GM18507 (cell line): ENCODE data around the gene GBX2.
"Not testable (repeated sequence)": the region's sequence is repeated elsewhere in the genome, so short reads cannot be mapped to it uniquely, and the experiment has no call there.

Source experiments
- DNase-seq: peaks from one replicate; pipeline ENCODE4 v3.0.0; 2011; ENCODE audit warnings: low read depth; ENCODE audit not compliant: insufficient read length; ENCODE audit errors: extremely low spot score
- FAIRE-seq: peaks from 2 replicates; lab custom pipeline; 2011; peaks lifted over from hg19 to GRCh38; lab: Jason Lieb, UNC

GBX2 gene

DNA sequence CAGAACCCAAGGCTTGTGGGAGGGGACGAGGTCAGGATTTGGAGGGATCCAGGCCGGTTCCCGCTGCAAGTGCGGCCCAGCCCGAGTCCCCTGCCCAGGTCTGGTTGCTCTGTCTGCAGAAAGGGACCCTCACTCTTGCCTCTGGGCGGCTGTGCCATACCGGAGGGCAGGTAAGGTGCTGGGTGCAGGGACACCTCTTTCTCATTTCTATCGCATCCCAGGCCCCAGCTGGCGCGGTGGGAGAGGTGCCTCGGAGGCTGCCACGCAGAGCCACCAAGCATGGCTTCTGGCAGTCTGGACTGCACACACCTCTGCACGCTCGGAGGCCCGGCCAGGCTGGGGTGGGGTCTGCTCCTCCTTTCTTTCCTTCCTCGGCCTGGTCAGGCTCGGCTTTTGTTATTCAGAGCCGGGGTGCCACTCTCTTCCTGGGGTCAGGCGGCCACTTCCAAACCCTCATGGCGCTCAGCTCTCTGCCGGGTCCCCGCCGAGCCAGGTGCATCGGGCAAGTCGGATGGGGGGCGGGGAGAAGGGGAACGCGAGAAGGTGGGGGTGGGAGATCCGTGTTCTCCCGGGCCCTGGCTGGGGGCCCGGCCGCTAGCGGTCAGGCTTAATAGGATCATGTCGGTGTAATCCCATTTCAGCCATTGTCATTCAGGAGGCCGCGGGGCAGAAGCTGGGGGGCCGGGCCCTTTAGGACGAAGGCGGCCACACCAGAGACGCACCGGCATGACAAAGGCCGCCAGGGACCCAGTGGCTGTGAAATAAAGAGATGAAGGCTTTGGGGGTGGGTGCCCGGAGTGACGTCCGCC is 9.0 kb downstream of the GBX2 start:
- no peak for FAIRE-seq
- no peak for DNase-seq

DNA sequence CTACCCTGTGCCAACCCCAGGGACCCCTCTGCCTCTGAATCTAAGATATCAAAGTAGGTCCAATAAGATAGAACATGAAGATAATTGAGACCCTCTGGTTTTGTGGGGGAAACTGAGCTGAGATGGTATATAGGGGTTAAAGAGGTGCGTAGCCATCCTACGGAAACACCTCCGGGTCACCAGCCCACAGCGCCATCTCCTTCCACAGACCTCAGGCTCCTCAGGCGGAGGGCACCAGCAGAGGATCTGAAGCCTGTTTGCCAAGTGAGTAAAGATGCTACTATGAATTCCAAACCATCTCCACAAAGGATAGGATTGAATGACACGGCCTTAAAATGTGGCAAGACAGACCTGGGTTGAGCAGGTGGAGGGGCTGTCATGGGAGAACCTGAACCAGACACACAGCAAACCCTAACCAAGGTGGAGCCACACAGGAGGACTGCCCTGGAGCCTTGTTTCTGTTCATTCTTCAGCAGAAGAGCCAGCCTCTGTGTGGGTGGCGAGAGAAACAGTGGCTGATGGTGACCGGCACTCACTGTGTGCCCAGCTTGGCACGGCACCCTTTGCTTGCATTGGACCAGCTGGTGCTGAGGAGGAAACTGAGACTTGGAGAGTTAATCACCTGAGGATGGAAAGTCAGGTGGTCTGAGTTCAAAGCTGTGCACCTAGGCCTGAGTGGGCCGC is 10.2 kb downstream of the GBX2 start:
- no peak for DNase-seq
- FAIRE-seq: no peak

DNA sequence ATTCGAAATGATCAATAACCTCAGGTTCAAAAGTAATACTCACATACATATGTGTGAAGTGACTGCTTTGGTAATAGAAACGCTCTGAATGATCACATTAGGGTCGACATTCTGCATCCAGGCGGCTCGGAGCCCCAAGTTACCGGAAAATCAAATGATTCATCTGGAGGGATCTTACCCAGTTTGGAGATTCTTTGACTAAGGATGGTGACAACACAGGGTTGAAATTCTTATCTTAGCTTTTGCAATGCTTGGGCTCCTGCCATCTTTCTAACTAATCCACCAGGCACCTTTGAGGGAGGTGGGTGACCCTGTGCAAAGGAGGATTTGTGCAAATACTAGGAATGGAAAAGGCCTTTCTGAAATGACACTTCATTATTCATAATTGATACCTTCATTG is 10.8 kb downstream of the GBX2 start:
- no peak for DNase-seq
- FAIRE-seq: no peak

DNA sequence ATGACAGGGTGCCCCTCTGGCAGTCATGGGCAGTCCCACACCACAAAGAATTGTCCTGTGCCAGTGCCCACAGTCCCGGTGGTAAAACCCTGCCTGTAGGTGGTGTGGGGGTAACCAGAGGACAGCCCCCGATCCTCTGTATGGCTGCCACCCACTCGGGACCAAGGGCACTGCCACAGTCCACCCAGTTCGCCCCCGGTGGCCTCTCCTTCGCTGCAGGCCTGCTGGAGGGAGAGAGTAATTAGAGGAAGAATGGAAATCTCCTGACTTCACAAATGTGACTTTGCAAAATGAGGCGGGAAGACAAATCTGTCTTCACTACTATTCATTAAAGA is 11.4 kb downstream of the GBX2 start:
- FAIRE-seq (no peak), DNase-seq (no peak)

DNA sequence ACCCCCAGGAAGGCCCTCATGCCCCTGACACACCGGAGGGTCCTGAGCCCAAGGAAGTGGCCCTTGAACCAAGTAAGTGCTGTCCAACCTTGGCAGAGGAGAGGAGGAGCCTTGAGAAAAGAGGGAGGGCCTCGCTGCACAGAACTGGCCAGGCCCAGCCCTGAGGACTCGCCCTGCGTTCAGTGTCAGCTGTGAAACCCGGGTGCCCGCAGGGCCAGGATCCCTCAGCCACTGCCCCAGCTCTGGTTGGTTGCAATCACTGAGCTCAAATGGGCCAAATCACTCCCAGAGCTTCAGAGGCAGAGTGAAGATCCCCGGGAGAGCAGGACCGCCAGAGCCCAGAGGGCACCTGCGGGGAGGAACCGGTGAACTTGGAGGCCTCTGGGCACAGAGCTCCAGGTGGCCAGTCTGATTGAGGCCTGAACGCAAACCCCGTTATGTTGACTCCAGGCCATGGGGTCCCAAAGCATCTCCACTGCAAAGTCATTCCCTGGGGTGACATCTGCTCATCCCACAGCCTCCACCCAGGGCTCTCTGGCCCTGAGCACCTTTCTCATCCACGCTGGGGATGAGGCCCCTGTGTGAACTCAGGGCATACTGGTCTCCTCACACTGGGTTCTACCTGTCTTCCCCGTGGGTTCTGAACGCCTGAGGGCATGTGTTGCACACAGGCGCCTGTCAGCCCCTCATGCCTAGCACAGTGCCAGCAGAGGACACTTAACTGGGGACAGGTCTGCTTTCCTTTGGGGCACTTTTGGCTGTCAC is 11.9 kb downstream of the GBX2 start:
- no peak for FAIRE-seq

DNA sequence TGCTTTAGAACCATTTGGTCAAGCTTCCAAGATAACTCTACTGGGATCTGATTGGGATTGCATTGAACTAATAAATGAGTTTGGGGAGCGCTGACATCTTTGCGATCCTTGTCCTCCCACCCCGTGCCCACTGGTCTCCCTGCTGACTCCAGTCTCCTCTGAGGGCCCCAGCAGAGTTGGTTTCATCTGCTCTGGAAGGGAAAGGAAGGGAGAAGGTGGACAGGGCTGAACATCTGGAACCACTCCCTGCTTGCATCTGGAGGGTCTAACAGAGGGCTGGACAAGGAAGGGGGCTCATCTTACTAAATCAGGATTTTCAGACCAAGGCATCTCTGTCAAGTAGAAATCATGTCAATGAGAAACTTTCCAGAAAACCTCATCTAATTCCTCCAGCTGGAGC is 12.8 kb downstream of the GBX2 start:
- no peak for DNase-seq
- FAIRE-seq: no peak

More for the DNA sequence above, 11.9 kb downstream of the GBX2 start:
- DNase-seq: no peak

DNA sequence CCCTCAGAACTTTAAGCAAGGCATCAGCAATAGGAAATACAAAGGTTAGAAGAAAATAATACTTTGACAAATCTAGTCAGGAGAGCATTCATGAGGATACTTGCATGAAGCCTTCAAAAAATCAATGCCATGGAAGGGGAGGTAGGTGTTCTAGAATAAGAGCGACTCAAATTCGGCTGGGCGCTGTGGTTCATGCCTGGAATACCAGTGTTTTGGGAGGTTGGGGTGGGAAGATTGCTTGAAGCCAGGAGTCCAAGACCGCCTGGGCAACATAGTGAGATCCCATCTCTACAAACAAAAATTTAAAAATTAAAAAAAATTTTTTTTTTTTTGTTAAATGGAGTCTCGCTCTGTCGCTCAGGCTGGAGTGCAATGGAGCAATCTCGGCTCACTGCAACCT is 21.8 kb downstream of the GBX2 start:
- FAIRE-seq: no peak
- no peak for DNase-seq

DNA sequence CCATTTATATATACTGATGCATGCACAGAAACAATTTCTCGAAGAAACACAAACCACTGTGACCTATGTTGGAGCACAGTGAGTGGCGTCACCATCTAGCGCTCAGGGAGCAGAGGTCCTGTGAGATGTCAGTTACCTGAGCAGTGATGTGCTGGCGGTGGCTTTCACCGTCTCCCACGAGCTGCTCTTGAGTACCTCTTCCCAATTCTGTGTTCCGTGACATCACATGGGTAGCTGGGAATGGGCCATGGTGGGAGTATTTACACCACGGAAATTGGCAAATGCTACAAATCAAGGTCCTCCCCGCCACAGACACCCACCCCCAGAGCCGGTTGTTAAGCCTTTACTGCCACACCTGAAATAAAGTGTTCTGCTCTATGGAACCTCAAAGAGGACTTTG is 24.4 kb downstream of the GBX2 start:
- no peak for DNase-seq
- no peak for FAIRE-seq

DNA sequence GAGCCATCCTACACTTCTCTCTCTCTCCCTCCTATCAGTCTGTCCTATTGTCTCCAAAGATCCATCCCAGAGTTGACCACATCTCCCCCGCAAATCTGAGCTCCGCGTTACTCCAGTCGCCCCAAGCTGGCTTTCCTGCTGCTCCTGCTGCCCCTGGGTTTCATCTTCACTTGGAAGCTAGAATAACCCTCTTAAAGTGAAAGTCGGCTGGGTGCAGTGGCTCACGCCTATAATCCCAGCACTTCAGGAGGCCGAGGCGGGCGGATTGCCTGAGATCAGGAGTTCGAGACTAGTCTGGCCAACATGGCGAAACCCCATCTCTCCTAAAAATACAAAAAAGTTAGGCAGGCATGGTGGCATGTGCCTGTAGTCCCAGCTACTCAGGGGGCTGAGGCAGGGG is 26.6 kb downstream of the GBX2 start:
- not testable (repeated sequence) for FAIRE-seq, DNase-seq

DNA sequence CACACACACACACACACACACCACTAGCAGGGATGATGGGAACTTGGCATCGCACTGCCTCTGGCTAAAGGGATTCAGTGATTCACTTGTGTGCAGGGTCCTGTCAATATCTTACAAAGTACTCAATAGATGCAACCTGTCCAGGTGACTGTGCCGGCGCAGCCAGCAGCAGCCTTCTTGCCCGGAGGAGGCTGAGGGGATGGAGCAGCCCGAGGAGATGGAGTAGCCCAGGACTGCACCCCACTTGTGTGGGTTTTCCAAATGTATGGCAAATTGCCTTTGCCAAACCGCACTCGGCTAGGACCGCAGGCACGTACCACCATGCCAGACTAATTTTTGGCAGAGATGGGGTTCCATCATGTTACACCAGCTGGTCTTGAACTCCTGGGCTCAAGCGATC is 31.1 kb downstream of the GBX2 start:
- FAIRE-seq: no peak

DNA sequence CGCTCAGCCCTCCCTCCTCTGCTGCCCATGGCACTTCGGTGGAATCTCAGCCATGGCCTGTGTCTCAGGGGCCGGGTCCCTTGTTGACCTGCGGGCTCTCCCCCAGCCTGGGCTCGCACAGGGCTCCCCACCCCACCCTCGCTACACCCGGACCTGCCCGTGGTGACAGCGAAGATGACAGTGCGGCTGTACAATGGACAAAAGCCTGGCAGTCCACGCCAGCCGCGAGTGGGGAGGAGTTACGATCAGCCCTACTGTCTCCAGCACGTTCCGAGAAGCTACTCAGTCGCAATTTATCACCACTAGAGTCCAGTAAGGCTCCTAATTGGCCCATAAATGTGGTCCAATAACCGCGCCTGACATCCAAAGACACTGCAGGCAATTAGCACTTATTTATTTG is 31.6 kb downstream of the GBX2 start:
- DNase-seq: no peak
- FAIRE-seq: no peak

More for the DNA sequence above, 31.1 kb downstream of the GBX2 start:
- DNase-seq: no peak

DNA sequence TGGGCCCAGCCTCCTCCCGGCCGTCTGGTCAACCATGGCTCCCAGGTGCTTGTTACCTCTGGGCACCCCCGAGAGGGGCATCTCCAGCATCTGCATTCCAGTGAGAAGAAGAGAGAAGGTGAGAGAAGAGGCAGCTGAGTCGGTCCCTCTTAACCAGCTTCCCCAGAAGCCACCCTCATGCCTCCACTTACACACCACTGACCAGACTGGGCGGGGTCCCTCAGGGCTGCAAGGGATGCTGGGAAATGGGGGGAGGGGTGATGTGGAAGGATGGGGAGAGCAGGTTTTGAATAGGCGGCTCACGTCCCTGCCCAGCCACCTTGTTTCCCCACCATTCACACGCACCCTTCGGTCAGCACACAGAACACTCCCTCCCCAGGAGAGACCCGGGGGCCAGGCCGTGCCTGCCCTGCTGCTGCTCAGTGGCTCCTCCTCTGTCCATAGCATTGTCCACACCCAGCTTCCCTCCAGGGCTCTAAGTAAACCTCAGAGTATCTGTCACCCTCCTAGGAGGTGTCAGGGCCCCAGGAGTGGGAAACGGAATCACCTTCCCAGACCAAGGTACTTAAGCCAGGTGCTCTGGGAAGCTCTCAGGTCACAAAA is 34.7 kb downstream of the GBX2 start:
- no peak for DNase-seq
- no peak for FAIRE-seq

DNA sequence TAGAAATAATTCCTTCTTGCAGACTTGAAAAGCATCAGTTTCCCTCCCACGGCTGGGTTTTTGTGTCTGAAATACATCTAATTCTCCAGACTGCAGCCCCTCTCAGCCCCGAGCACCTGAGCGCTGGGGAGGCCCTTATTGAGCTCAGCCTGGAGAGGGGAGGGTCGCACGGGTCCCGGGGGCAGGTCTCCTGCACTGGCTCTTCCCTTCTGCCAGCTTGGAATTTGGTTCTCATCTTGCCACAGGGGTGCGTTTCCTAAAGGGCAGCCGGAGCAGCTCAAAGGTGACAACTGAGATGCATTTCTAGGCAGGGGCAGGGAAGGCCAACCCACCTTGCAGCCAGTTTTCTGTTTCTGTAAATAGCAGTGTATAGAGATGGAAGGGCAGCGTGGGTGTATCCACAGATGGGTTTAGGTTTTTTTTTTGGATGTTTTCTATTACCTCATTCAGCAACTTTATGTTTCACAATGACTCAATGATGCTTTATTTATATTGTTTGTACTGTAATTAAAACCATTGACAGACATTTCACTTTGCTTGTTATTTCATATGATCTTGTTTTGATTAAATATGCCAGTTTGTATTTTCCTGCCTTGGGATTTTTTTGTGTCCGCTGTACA is 37.0 kb downstream of the GBX2 start:
- no peak for FAIRE-seq
- no peak for DNase-seq

DNA sequence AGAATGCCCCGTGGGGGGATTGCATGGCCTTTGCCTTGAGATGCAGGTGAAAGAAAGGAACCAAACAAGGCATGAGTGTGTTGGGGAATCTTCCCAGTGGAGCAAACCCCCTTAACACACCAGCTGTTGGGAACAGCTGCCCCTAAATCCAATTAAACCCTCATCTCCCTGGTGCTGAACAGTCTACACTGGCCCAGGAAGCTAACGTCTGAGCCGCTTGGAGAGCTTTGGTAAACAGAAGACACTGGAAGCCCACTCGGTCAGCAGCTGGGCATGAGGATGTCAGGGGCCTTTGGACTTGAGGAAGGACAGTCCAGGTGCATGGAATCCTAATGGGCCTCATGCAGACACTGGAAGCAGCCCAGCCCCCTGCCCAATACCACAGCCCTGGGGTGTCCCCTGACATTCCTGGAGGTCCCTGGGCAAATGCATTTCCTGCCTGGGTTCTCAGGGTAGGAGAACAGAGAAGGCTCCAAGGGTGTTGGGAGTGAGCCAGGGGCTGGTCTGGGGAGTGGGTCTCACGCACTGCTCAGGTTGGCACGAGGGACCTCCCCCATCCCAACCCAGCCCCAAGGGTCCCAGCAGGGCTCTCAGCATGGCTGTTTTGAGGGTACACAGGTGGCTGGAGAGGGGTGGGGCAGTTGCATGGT is 37.7 kb downstream of the GBX2 start:
- DNase-seq (no peak), FAIRE-seq (no peak)

DNA sequence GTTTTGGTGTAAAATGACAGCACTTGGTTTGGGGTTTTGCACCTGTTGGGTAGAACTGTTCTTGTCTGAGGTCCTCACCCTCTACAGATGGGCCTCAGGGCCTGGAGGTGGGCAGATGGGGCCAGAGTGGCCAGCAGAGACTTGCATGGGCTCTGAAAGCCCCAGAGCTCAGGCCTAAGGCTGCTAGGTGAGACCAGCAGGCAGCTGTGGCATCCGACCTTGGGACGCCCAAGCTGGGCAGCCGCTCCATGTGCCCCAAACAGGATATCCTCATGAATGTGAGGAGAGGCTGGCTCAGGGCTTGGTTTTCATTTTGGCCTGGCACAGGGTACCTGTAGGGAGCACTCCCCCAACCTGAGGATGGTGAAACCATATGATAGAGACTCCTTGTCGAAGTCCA is 38.3 kb downstream of the GBX2 start:
- FAIRE-seq (no peak), DNase-seq (no peak)

DNA sequence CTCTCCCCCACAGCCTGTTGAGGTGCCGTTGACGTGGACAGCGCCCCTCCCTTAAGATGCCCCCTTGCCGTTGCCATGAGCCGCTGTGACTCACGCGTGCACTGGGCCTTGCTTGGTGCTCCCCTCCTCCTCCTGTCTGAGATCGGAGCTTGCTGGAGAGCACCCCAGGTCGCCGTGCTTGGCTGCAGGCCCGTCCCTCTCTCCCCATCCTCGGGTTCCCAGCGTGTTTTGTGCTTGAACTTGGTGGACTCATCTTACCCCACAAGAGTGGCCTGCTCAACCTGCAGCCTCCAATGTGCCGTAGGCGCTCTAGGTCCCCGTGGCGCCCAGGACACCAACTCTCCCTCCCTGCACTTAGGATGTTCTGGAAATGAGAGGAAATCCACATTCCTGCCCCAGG is 39.9 kb downstream of the GBX2 start:
- FAIRE-seq: no peak
- no peak for DNase-seq

DNA sequence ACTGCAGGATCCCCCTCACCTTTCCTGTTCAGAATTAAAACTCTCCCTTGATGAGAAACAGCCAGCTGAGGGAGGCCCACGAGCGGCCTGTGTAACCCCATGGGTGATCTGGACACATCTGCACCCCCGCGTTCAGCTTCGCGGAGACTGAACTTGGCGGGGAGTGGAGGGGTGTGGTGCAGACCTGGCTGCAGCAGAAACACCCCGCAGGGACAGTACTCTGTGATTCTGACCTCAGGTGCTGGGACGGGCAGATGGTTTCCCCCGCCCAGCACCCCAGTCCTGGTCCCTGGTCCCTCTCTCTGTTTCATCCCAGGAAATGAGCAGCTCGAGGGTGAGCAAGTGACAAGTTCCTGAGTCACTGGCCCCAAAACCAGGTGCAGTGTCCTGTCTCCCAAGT is 41.2 kb downstream of the GBX2 start:
- FAIRE-seq (no peak), DNase-seq (no peak)

DNA sequence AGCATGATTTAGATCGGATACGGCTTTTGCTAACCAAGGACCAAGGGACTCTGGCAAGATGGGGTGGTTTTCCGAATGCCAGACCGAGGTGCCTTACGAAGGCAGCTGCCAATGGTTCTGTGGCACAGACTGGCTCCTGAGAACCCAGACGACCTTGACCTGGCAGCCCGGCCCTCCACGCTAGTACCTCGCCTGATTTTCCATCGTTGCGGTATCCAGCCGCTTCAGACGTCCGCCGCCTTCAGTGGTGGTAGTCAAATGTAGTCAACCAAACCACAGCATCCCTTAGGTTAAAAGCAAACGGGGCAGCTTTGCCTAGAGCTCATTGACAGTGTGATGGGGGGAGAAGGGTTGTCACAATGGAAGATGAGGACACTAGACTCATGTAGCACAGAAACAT is 42.6 kb downstream of the GBX2 start:
- no peak for DNase-seq
- FAIRE-seq: no peak

DNA sequence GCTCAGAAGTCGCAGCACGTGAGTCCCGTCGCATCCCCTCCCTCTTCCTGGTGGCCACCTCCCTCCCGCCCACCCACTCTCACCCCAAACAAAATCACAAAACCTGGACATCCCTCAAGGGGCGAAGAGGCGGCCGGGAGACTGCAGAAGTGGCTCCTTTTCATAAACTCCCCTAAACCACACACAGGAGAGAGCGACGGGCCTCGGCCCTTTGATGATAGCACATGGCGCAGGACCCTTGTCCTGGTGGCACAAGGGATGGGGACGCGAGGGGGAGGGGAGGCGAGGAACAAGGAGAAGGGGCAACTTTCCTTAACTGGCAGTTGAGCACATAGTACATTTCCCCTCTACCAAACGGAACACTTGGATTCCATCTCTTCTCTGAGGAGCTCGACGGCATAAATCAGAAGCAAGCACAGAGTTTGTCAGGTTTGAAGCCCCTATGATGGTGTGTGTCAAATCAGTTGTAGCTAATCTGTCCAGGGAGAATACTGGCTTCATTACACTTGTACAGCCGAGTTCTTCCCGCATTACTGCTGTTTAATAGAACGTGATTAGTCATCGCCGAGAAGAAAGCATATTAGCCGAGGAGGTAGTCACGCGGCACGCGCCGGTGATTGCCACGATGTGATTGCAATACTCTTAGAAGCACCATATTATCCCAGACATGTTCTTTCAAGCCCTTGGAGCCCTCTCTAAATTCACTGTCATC is 43.8 kb downstream of the GBX2 start:
- FAIRE-seq (no peak), DNase-seq (no peak)
